Colonic mucosa (tissue), 4 donors: ENCODE data around the gene LYST. TPM values are rescaled to one million over a fixed set of nuclear protein-coding genes. Genes with fewer than 3 reads are reported as not detected.

ENCODE experiments used
- DNase-seq: peaks from one replicate; pipeline ENCODE4 v3.0.0-alpha.2; 2020
- H3K27ac ChIP-seq: fragments of 200-600 bp; one replicate; pipeline ENCODE4 v1.8.0; 2021
- H3K27me3 ChIP-seq: fragments of 200-600 bp; one replicate; pipeline ENCODE4 v1.8.0; 2021
- H3K36me3 ChIP-seq: fragments of 200-600 bp; one replicate; pipeline ENCODE4 v1.8.0; 2021
- H3K4me1 ChIP-seq: fragments of 200-600 bp; one replicate; pipeline ENCODE4 v1.8.0; 2021; ENCODE audit warnings: mild to moderate bottlenecking
- H3K4me3 ChIP-seq: fragments of 200-600 bp; one replicate; pipeline ENCODE4 v1.8.0; 2021
- H3K9ac ChIP-seq, 2 donors: one replicate each; pipeline ENCODE4 v1.7.0; 2013; ENCODE audit warnings: control low read depth in 2 of 2, low read depth in 2 of 2, low read length in 2 of 2
- H3K9me3 ChIP-seq: fragments of 200-600 bp; one replicate; pipeline ENCODE4 v1.8.0; 2021
- intact Hi-C: fragments of 100-400 bp; cut with DNase I; formaldehyde crosslinking; loops from one replicate; pipeline ENCODE4 v1.14.1; 2022
- total RNA-seq, 2 donors: library from RNA; stranded (reverse); fragmentation: NEBNext Ultra II Directional in 1 of 2; extraction: Animal tissue kit (Norgen Biotek cat#: 25700) in 1 of 2; gene quantifications; one replicate each; pipeline ENCODE4 v1.2.1, GENCODE V29; 2021
- TF ChIP-seq, protein P1 (sequence below): fragments of 200-600 bp; IDR thresholded peaks from one replicate; pipeline ENCODE4 v1.8.0; 2022; ENCODE audit warnings: antibody characterized with exemption, mild to moderate bottlenecking
- donor health status: healthy.
- donor health status: DM: no; HTN: no; CAD: no.
- donor health status: DM: no; HTN: no; CAD: no.

Gene LYST
- total RNA-seq, 2 donors from 2014 or later: 13.7 to 20.0 TPM

DNA sequence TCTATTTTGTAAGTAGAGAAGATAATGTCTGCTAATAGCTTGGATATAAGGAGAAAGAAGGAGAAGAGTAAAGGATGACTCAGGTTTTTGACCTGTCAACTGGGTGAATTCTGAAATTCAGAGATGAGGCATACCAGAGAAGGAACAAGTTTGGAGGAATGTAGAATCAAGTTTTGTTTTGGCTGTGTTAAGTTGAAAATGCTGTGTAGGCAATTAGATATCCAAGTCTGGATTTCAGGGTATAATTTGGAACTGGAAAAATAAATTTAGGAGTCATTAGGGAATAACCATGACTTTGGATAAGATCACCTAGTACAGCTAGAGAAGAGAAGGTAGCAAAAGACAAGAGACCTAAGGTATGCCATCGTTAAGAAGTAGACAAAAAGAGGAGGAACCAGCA is 194.7 kb downstream of the LYST start:
- TF ChIP-seq, protein P1, sequence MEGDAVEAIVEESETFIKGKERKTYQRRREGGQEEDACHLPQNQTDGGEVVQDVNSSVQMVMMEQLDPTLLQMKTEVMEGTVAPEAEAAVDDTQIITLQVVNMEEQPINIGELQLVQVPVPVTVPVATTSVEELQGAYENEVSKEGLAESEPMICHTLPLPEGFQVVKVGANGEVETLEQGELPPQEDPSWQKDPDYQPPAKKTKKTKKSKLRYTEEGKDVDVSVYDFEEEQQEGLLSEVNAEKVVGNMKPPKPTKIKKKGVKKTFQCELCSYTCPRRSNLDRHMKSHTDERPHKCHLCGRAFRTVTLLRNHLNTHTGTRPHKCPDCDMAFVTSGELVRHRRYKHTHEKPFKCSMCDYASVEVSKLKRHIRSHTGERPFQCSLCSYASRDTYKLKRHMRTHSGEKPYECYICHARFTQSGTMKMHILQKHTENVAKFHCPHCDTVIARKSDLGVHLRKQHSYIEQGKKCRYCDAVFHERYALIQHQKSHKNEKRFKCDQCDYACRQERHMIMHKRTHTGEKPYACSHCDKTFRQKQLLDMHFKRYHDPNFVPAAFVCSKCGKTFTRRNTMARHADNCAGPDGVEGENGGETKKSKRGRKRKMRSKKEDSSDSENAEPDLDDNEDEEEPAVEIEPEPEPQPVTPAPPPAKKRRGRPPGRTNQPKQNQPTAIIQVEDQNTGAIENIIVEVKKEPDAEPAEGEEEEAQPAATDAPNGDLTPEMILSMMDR: no peak
- Histone ChIP-seq H3K27ac (no peak overlapping the region), H3K36me3 (peaks cover 5% of the 10 kb centered on the region), H3K4me1 (no peaks in the 10 kb centered on the region), H3K9me3 (no peaks in the 10 kb centered on the region), H3K27me3 (no peaks in the 10 kb centered on the region), H3K4me3 (no peak overlapping the region), H3K9ac (no peak overlapping the region)
- intact Hi-C loops: no loop called here
- no peak for DNase-seq

GRCh38 chr1:235670157-235670776 is 196.4 kb downstream of the LYST start:
- no peak overlapping the region for H3K9ac ChIP-seq

DNA sequence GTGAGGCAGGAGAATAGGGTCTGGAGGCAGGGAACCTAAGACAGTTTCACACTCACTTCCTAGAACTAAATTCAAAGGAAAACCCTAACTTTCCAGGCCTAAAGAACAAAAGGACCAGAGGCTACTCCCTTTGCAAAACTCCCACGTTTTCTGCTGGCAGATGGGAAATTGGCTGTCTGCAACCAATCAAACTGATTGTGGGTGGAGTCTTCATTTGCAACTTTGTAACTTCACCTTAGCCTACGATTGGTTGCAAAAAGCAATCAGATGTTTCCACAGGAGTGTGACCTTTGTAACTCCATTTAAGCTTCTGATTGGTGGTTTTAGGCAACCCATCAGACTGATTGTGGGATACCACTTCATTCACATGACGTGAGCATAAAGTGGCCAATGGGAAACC is 197.4 kb downstream of the LYST start:
- intact Hi-C loops: no loop called here
- TF ChIP-seq, protein P1: no peak
- Histone ChIP-seq H3K9me3 (no peaks in the 10 kb centered on the region), H3K4me1 (no peaks in the 10 kb centered on the region), H3K4me3 (no peak overlapping the region), H3K27me3 (no peaks in the 10 kb centered on the region), H3K27ac (no peak overlapping the region), H3K9ac (no peak overlapping the region), H3K36me3 (no peaks in the 10 kb centered on the region)
- DNase-seq: no peak

More at GRCh38 chr1:235670157-235670776, 196.4 kb downstream of the LYST start:
- no peaks in the 10 kb centered on the region for H3K27me3 ChIP-seq
- DNase-seq: no peak
- H3K4me3 ChIP-seq: no peak overlapping the region
- no peaks in the 10 kb centered on the region for H3K36me3 ChIP-seq
- TF ChIP-seq, protein P1: no peak
- H3K9me3 ChIP-seq: no peaks in the 10 kb centered on the region
- H3K4me1 ChIP-seq: no peaks in the 10 kb centered on the region
- intact Hi-C loops: no loop called here
- no peak overlapping the region for H3K27ac ChIP-seq

GRCh38 chr1:235663628-235664027 is 203.1 kb downstream of the LYST start:
- Histone ChIP-seq H3K4me1 (no peaks in the 10 kb centered on the region), H3K36me3 (no peaks in the 10 kb centered on the region), H3K4me3 (no peak overlapping the region), H3K9ac (no peak overlapping the region), H3K9me3 (no peaks in the 10 kb centered on the region), H3K27ac (no peak overlapping the region), H3K27me3 (no peaks in the 10 kb centered on the region)
- intact Hi-C loops: no loop called here
- TF ChIP-seq, protein P1: no peak
- DNase-seq: no peak

- H3K9me3 ChIP-seq: no peaks in the 10 kb centered on the region
- H3K4me3 ChIP-seq: no peak overlapping the region
- TF ChIP-seq, protein P1: no peak
- no peak overlapping the region for H3K9ac ChIP-seq
- no peaks in the 10 kb centered on the region for H3K36me3 ChIP-seq
- no peak overlapping the region for H3K27ac ChIP-seq
- H3K27me3 ChIP-seq: no peaks in the 10 kb centered on the region
- intact Hi-C loops: no loop called here
- DNase-seq: no peak
- H3K4me1 ChIP-seq: no peaks in the 10 kb centered on the region
Measured at GRCh38 chr1:235661568-235661967, 205.1 kb downstream of the LYST start.
